Rectal smooth muscle tissue (tissue), 1 donor: ENCODE data around the gene GGT5.
"Not testable (repeated sequence)": the region's sequence is repeated elsewhere in the genome, so short reads cannot be mapped to it uniquely, and the experiment has no call there.

ENCODE experiments used
- H3K27ac ChIP-seq: one replicate; pipeline ENCODE4 v1.7.0; 2013; ENCODE audit warnings: low read depth, low read length, inconsistent platforms
- H3K27me3 ChIP-seq: one replicate; pipeline ENCODE4 v1.7.0; 2013; ENCODE audit warnings: low read length; ENCODE audit not compliant: control insufficient read depth, insufficient read depth
- H3K36me3 ChIP-seq: one replicate; pipeline ENCODE4 v1.7.0; 2013; ENCODE audit warnings: low read length; ENCODE audit not compliant: control insufficient read depth, insufficient read depth
- H3K4me1 ChIP-seq: one replicate; pipeline ENCODE4 v1.7.0; 2013; ENCODE audit warnings: low read length; ENCODE audit not compliant: control insufficient read depth, insufficient read depth
- H3K4me3 ChIP-seq: one replicate; pipeline ENCODE4 v1.7.0; 2013; ENCODE audit warnings: low read length
- H3K9ac ChIP-seq: one replicate; pipeline ENCODE4 v1.7.0; 2013; ENCODE audit warnings: low read length

GGT5 gene

GRCh38 chr22:24238101-24238694 lies 6.7 kb downstream of the GGT5 start:
- H3K27me3 ChIP-seq, H3K36me3 ChIP-seq, H3K27ac ChIP-seq, H3K9ac ChIP-seq, H3K4me1 ChIP-seq, H3K4me3 ChIP-seq: not testable (repeated sequence)

GRCh38 chr22:24236656-24237055 lies 8.2 kb downstream of the GGT5 start:
- no peak overlapping the region for H3K9ac ChIP-seq
- no peaks in the 10 kb centered on the region for H3K27me3 ChIP-seq
- H3K27ac ChIP-seq = no peak overlapping the region
- H3K4me3 ChIP-seq = no peak overlapping the region
- H3K36me3 ChIP-seq = no peaks in the 10 kb centered on the region
- H3K4me1 ChIP-seq = no peaks in the 10 kb centered on the region

- no peak overlapping the region for H3K9ac ChIP-seq
- no peak overlapping the region for H3K4me3 ChIP-seq
- H3K4me1 ChIP-seq = no peaks in the 10 kb centered on the region
- H3K36me3 ChIP-seq = no peaks in the 10 kb centered on the region
- H3K27me3 ChIP-seq = no peaks in the 10 kb centered on the region
- H3K27ac ChIP-seq = no peak overlapping the region
Observed at GRCh38 chr22:24235315-24235714, 9.6 kb downstream of the GGT5 start.

- H3K9ac ChIP-seq = no peak overlapping the region
- no peaks in the 10 kb centered on the region for H3K36me3 ChIP-seq
- H3K4me3 ChIP-seq = no peak overlapping the region
- H3K4me1 ChIP-seq = no peaks in the 10 kb centered on the region
- H3K27ac ChIP-seq = no peak overlapping the region
- H3K27me3 ChIP-seq = no peaks in the 10 kb centered on the region
Observed at GRCh38 chr22:24233816-24234215, 11.1 kb downstream of the GGT5 start.

GRCh38 chr22:24233235-24233634 lies 11.6 kb downstream of the GGT5 start:
- no peak overlapping the region for H3K27ac ChIP-seq
- H3K36me3 ChIP-seq = no peaks in the 10 kb centered on the region
- no peak overlapping the region for H3K4me3 ChIP-seq
- H3K4me1 ChIP-seq = no peaks in the 10 kb centered on the region
- no peaks in the 10 kb centered on the region for H3K27me3 ChIP-seq
- H3K9ac ChIP-seq = no peak overlapping the region

GRCh38 chr22:24232725-24233124 lies 12.2 kb downstream of the GGT5 start:
- Histone ChIP-seq H3K9ac (no peak overlapping the region), H3K27ac (no peak overlapping the region), H3K27me3 (no peaks in the 10 kb centered on the region), H3K4me1 (no peaks in the 10 kb centered on the region), H3K4me3 (no peak overlapping the region), H3K36me3 (no peaks in the 10 kb centered on the region)

- H3K27ac ChIP-seq = no peak overlapping the region
- H3K4me1 ChIP-seq = no peaks in the 10 kb centered on the region
- H3K36me3 ChIP-seq = no peaks in the 10 kb centered on the region
- H3K4me3 ChIP-seq = no peak overlapping the region
- no peak overlapping the region for H3K9ac ChIP-seq
- no peaks in the 10 kb centered on the region for H3K27me3 ChIP-seq
Observed at GRCh38 chr22:24232124-24232523, 12.8 kb downstream of the GGT5 start.

- Histone ChIP-seq H3K27ac (no peak overlapping the region), H3K4me3 (no peak overlapping the region), H3K36me3 (no peaks in the 10 kb centered on the region)
Observed at GRCh38 chr22:24231706-24232105, 13.2 kb downstream of the GGT5 start.

GRCh38 chr22:24230911-24231656 lies 13.8 kb downstream of the GGT5 start:
- H3K36me3 ChIP-seq = no peaks in the 10 kb centered on the region
- no peak overlapping the region for H3K9ac ChIP-seq
- H3K27ac ChIP-seq = no peak overlapping the region
- H3K4me3 ChIP-seq = no peak overlapping the region
- no peaks in the 10 kb centered on the region for H3K27me3 ChIP-seq
- no peaks in the 10 kb centered on the region for H3K4me1 ChIP-seq

More at GRCh38 chr22:24231706-24232105, 13.2 kb downstream of the GGT5 start:
- Histone ChIP-seq H3K27me3 (no peaks in the 10 kb centered on the region), H3K4me1 (no peaks in the 10 kb centered on the region), H3K9ac (no peak overlapping the region)

- no peak overlapping the region for H3K4me3 ChIP-seq
- no peak overlapping the region for H3K27ac ChIP-seq
- no peaks in the 10 kb centered on the region for H3K36me3 ChIP-seq
- no peaks in the 10 kb centered on the region for H3K27me3 ChIP-seq
- H3K4me1 ChIP-seq = no peaks in the 10 kb centered on the region
- H3K9ac ChIP-seq = no peak overlapping the region
Observed at GRCh38 chr22:24225951-24226350, 18.9 kb downstream of the GGT5 start.

- Histone ChIP-seq H3K36me3 (no peaks in the 10 kb centered on the region), H3K27me3 (no peaks in the 10 kb centered on the region), H3K27ac (no peak overlapping the region), H3K4me3 (no peak overlapping the region), H3K9ac (no peak overlapping the region), H3K4me1 (no peaks in the 10 kb centered on the region)
Observed at GRCh38 chr22:24225044-24225601, 19.8 kb downstream of the GGT5 start.

- no peak overlapping the region for H3K27ac ChIP-seq
- H3K4me3 ChIP-seq = no peak overlapping the region
- no peaks in the 10 kb centered on the region for H3K4me1 ChIP-seq
- H3K27me3 ChIP-seq = no peaks in the 10 kb centered on the region
- H3K9ac ChIP-seq = no peak overlapping the region
- H3K36me3 ChIP-seq = no peaks in the 10 kb centered on the region
Observed at GRCh38 chr22:24224468-24224867, 20.4 kb downstream of the GGT5 start.

GRCh38 chr22:24219750-24220149 lies 25.1 kb downstream of the GGT5 start:
- Histone ChIP-seq H3K4me3 (no peak overlapping the region), H3K27me3 (no peaks in the 10 kb centered on the region), H3K27ac (no peak overlapping the region), H3K36me3 (no peaks in the 10 kb centered on the region), H3K4me1 (no peaks in the 10 kb centered on the region), H3K9ac (no peak overlapping the region)
